H9 (cell line): Measurements from ENCODE around the gene SYMPK. TPM values are rescaled to one million over a fixed set of nuclear protein-coding genes. Genes with fewer than 3 reads are reported as not detected.

ENCODE experiments used
- DNase-seq: peaks from one replicate; pipeline ENCODE4 v3.0.0-alpha.2; 2017
- H2AFZ ChIP-seq: one replicate; pipeline ENCODE4 v1.6.1; 2013; ENCODE audit warnings: mild to moderate bottlenecking, low read length, control low read depth, moderate library complexity
- H2AK5ac ChIP-seq: 2 replicates; pipeline ENCODE4 v1.6.1; 2013; ENCODE audit warnings: low read length, control low read depth, mixed read lengths; ENCODE audit not compliant: insufficient read length
- H2BK120ac ChIP-seq: one replicate; pipeline ENCODE4 v1.6.1; 2013; ENCODE audit warnings: low read depth, mild to moderate bottlenecking, low read length, control low read depth, inconsistent platforms; ENCODE audit not compliant: poor library complexity, severe bottlenecking
- H2BK12ac ChIP-seq: 2 replicates; pipeline ENCODE4 v1.6.1; 2013; ENCODE audit warnings: low read length, control low read depth, mixed read lengths, low read depth; ENCODE audit not compliant: insufficient read length
- H2BK15ac ChIP-seq: 2 replicates; pipeline ENCODE4 v1.6.1; 2013; ENCODE audit warnings: low read depth, low read length, control low read depth
- H2BK20ac ChIP-seq: one replicate; pipeline ENCODE4 v1.6.1; 2013; ENCODE audit warnings: low read depth, mild to moderate bottlenecking, low read length, control low read depth, inconsistent platforms; ENCODE audit not compliant: poor library complexity, severe bottlenecking
- H2BK5ac ChIP-seq: 2 replicates; pipeline ENCODE4 v1.6.1; 2013; ENCODE audit warnings: low read length, control low read depth, mixed read lengths; ENCODE audit not compliant: insufficient read length
- H3K14ac ChIP-seq: 2 replicates; pipeline ENCODE4 v1.6.1; 2013; ENCODE audit warnings: low read length, control low read depth; ENCODE audit not compliant: insufficient read depth
- H3K18ac ChIP-seq: 2 replicates; pipeline ENCODE4 v1.6.1; 2013; ENCODE audit warnings: low read depth, mild to moderate bottlenecking, mixed read lengths, low read length, control low read depth; ENCODE audit not compliant: insufficient read length
- H3K23ac ChIP-seq: 2 replicates; pipeline ENCODE4 v1.6.1; 2013; ENCODE audit warnings: low read length, control low read depth, mixed read lengths, low read depth; ENCODE audit not compliant: insufficient read length
- H3K23me2 ChIP-seq: 2 replicates; pipeline ENCODE4 v1.6.1; 2013; ENCODE audit warnings: low read depth, mild to moderate bottlenecking, mixed read lengths, low read length, control low read depth; ENCODE audit not compliant: insufficient read length, poor library complexity, severe bottlenecking
- H3K27ac ChIP-seq: 2 replicates; pipeline ENCODE4 v1.5.1; 2013; ENCODE audit warnings: low read length, control low read depth, mixed read lengths, low read depth; ENCODE audit not compliant: insufficient read length
- H3K27me3 ChIP-seq: 2 replicates; pipeline ENCODE4 v1.6.1; 2013; ENCODE audit warnings: low read length, control low read depth, inconsistent platforms; ENCODE audit not compliant: insufficient read depth
- H3K4ac ChIP-seq: 2 replicates; pipeline ENCODE4 v1.6.1; 2013; ENCODE audit warnings: low read depth, mild to moderate bottlenecking, control low read depth, inconsistent platforms, low read length, moderate library complexity
- H3K4me1 ChIP-seq: 2 replicates; pipeline ENCODE4 v1.6.1; 2013; ENCODE audit warnings: low read length, control low read depth, inconsistent platforms; ENCODE audit not compliant: insufficient read depth
- H3K4me2 ChIP-seq: 2 replicates; pipeline ENCODE4 v1.6.1; 2013; ENCODE audit warnings: low read length, control low read depth, mixed read lengths; ENCODE audit not compliant: insufficient read length, insufficient read depth
- H3K56ac ChIP-seq: 2 replicates; pipeline ENCODE4 v1.6.1; 2013; ENCODE audit warnings: low read depth, mild to moderate bottlenecking, mixed read lengths, low read length, control low read depth; ENCODE audit not compliant: insufficient read length
- H3K79me1 ChIP-seq: 2 replicates; pipeline ENCODE4 v1.6.1; 2013; ENCODE audit warnings: low read depth, mild to moderate bottlenecking, moderate library complexity, low read length, control low read depth, inconsistent platforms; ENCODE audit not compliant: insufficient read depth, poor library complexity, severe bottlenecking
- H3K79me2 ChIP-seq: 2 replicates; pipeline ENCODE4 v1.6.1; 2013; ENCODE audit warnings: low read length, control low read depth, inconsistent platforms; ENCODE audit not compliant: insufficient read depth
- H3K9ac ChIP-seq: 2 replicates; pipeline ENCODE4 v1.6.1; 2013; ENCODE audit warnings: low read length, control low read depth, mixed read lengths; ENCODE audit not compliant: insufficient read length; ENCODE audit errors: extremely low read depth
- H3K9me3 ChIP-seq: one replicate; pipeline ENCODE4 v1.6.1; 2013; ENCODE audit warnings: low read depth, low read length, inconsistent platforms; ENCODE audit not compliant: control insufficient read depth
- H3T11ph ChIP-seq: one replicate; pipeline ENCODE4 v1.6.1; 2013; ENCODE audit warnings: mild to moderate bottlenecking, low read length, control low read depth, inconsistent platforms
- H4K20me1 ChIP-seq: one replicate; pipeline ENCODE4 v1.6.1; 2013; ENCODE audit not compliant: control insufficient read depth, insufficient read length, insufficient read depth
- H4K5ac ChIP-seq: 2 replicates; pipeline ENCODE4 v1.6.1; 2013; ENCODE audit warnings: low read depth, mild to moderate bottlenecking, mixed read lengths, low read length, control low read depth; ENCODE audit not compliant: insufficient read length
- H4K8ac ChIP-seq: replicated peaks from 2 replicates; pipeline ENCODE4 v1.6.1; 2013; ENCODE audit warnings: low read length, control low read depth, mixed read lengths, low read depth; ENCODE audit not compliant: insufficient read length
- H4K91ac ChIP-seq: 2 replicates; pipeline ENCODE4 v1.6.1; 2013; ENCODE audit warnings: low read depth, mild to moderate bottlenecking, moderate library complexity, mixed read lengths, low read length, control low read depth; ENCODE audit not compliant: insufficient read length
- H3K27ac Mint-ChIP-seq, 3 experiments: 2 replicates in 2 of 3; 3 replicates in 1 of 3; pipeline ENCODE4 v1.8.0; 2020 to 2021; ENCODE audit warnings: mixed read lengths in 3 of 3, mild to moderate bottlenecking in 1 of 3, moderate library complexity in 1 of 3
- H3K27me3 Mint-ChIP-seq: 2 replicates; pipeline ENCODE4 v1.8.0; 2021; ENCODE audit warnings: low read depth, mild to moderate bottlenecking, moderate library complexity, mixed read lengths
- H3K36me3 Mint-ChIP-seq, 3 experiments: 2 replicates in 2 of 3; 3 replicates in 1 of 3; pipeline ENCODE4 v1.8.0; 2020 to 2021; ENCODE audit warnings: low read depth in 3 of 3, mixed read lengths in 3 of 3; ENCODE audit not compliant: insufficient read depth in 1 of 3
- H3K4me1 Mint-ChIP-seq, 2 experiments: 2 replicates each; pipeline ENCODE4 v1.8.0; 2020; ENCODE audit warnings: mixed read lengths in 2 of 2
- H3K4me3 Mint-ChIP-seq, 2 experiments: 2 replicates in 1 of 2; 3 replicates in 1 of 2; pipeline ENCODE4 v1.8.0; 2020 to 2021; ENCODE audit warnings: mild to moderate bottlenecking in 2 of 2, mixed read lengths in 2 of 2, moderate library complexity in 1 of 2
- H3K9me3 Mint-ChIP-seq, 2 experiments: 2 replicates in 1 of 2; 3 replicates in 1 of 2; pipeline ENCODE4 v1.8.0; 2020; ENCODE audit warnings: mild to moderate bottlenecking in 2 of 2, mixed read lengths in 2 of 2, moderate library complexity in 1 of 2
- CTCF ChIP-seq: fragments of 200-600 bp; sonication (generic); conservative IDR thresholded peaks from 3 replicates; pipeline ENCODE4 v1.8.0; 2021; ENCODE audit warnings: antibody characterized with exemption, mild to moderate bottlenecking
- WGBS: extraction: QIAGEN DNeasy Blood & Tissue Kit; methylation state at CpG from one replicate; pipeline ENCODE4 v1.1.7; 2013; ENCODE audit warnings: missing lambda C conversion rate, low lambda C conversion rate, mixed read lengths; ENCODE audit not compliant: insufficient read length; ENCODE audit errors: extremely low coverage; 5-methylcytosine and 5-hydroxymethylcytosine counted together
- total RNA-seq: library from RNA; stranded (reverse); gene quantifications from 2 replicates; pipeline ENCODE4 v1.2.1, GENCODE V29; 2021

SYMPK gene
- total RNA-seq, 1 experiment from 2014 or later: 104 TPM

GRCh38 chr19:45804959-45805230 lies 58.1 kb downstream of the SYMPK start:
- no peak for DNase-seq
- H3K56ac ChIP-seq: no peak overlapping the region
- no peaks in the 10 kb centered on the region for H3K23me2 ChIP-seq
- no peak overlapping the region for H3K4me2 ChIP-seq
- no CpG with 5 or more reads among the region's 8 CpGs for WGBS
- peaks cover 41% of the 10 kb centered on the region for H3K27me3 Mint-ChIP-seq
- H3K27me3 ChIP-seq: no peaks in the 10 kb centered on the region
- no peak overlapping the region for H3K18ac ChIP-seq
- H3K4me1 ChIP-seq: no peaks in the 10 kb centered on the region
- H3K27ac Mint-ChIP-seq: peak overlapping the region in 1 of 3 experiments; percentile 48; a peak in 1 of 7 replicates
- H3K9me3 ChIP-seq: no peaks in the 10 kb centered on the region
- no peak overlapping the region for H3K14ac ChIP-seq
- H3T11ph ChIP-seq: no peak overlapping the region
- H2AFZ ChIP-seq: no peak overlapping the region
- no peak overlapping the region for H2BK20ac ChIP-seq
- H2BK120ac ChIP-seq: no peak overlapping the region
- no peak overlapping the region for H3K9ac ChIP-seq
- H2BK5ac ChIP-seq: no peak overlapping the region
- no peak overlapping the region for H4K5ac ChIP-seq
- H3K36me3 Mint-ChIP-seq: no peaks in the 10 kb centered on the region
- H3K27ac ChIP-seq: no peak overlapping the region
- no peak overlapping the region for H3K4ac ChIP-seq
- H2BK12ac ChIP-seq: no peak overlapping the region
- no peak overlapping the region for H2BK15ac ChIP-seq
- no peaks in the 10 kb centered on the region for H3K79me2 ChIP-seq
- no peaks in the 10 kb centered on the region for H3K79me1 ChIP-seq
- no peak overlapping the region for H3K4me3 Mint-ChIP-seq
- H3K4me1 Mint-ChIP-seq: peaks cover 7 to 16% of the 10 kb centered on the region in 2 experiments
- no peaks in the 10 kb centered on the region for H4K20me1 ChIP-seq
- H4K8ac ChIP-seq: no peak overlapping the region
- H2AK5ac ChIP-seq: no peak overlapping the region
- H3K23ac ChIP-seq: no peak overlapping the region
- H4K91ac ChIP-seq: no peak overlapping the region
- H3K9me3 Mint-ChIP-seq: no peaks in the 10 kb centered on the region; a peak in 1 of 5 replicates
- TF ChIP-seq CTCF: no peak
